IMR-90 (cell line): ENCODE measurements around the gene AXL.

Experiments used
- CEBPB ChIP-seq: IDR thresholded peaks from 2 replicates; pipeline ENCODE4 v1.6.1; 2012; ENCODE audit warnings: low read depth, low read length, improper control_type of control experiment
- CHD1 ChIP-seq: IDR thresholded peaks from 2 replicates; pipeline ENCODE4 v1.6.1; 2012; ENCODE audit warnings: low read depth, low read length, improper control_type of control experiment
- CTCF ChIP-seq: conservative IDR thresholded peaks from 2 replicates; pipeline ENCODE4 v1.5.1; 2012; ENCODE audit warnings: mild to moderate bottlenecking, low read depth, low read length, improper control_type of control experiment
- NFE2L2 ChIP-seq: fragments of 150-350 bp; IDR thresholded peaks from 2 replicates; pipeline ENCODE4 v1.6.1; 2016; ENCODE audit warnings: low read depth, mild to moderate bottlenecking, low read length
- POLR2A ChIP-seq: IDR thresholded peaks from 2 replicates; pipeline ENCODE4 v1.6.1; 2012; ENCODE audit warnings: mild to moderate bottlenecking, low read depth, low read length
- RAD21 ChIP-seq: IDR thresholded peaks from 2 replicates; pipeline ENCODE4 v1.6.1; 2012; ENCODE audit warnings: low read length, improper control_type of control experiment
- USF2 ChIP-seq: fragments of 150-350 bp; IDR thresholded peaks from 2 replicates; pipeline ENCODE4 v1.6.1; 2017; ENCODE audit warnings: mild to moderate bottlenecking, antibody characterized with exemption, low read length, low read depth

DNA sequence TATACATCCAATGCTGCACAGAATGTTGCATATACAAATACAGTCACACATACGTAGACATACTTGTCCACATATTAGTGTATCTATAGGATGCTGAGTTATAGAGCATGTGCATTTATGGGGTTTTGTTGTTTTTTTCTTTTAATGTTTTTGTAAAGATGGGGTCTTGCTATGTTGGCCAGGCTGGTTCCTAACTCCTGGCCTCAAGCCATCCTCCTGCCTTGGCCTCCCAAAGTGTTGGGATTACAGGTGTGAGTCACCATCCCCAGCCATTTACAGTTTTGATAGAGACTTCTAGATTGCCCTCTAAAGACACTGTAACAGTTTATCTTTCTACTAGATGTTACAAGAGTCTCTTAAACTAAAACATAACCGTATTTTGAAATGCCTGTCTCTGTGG, 59.5 kb downstream of the AXL start:
- TF ChIP-seq CTCF: no peak
- TF ChIP-seq POLR2A: no peak
- TF ChIP-seq CEBPB: no peak
- no peak for TF ChIP-seq CHD1
- no peak for TF ChIP-seq NFE2L2
- TF ChIP-seq USF2: no peak
- TF ChIP-seq RAD21: no peak
